SK-N-SH treated with all-trans-retinoic acid at 6 μM for 48 hours (cell line): ENCODE measurements around the gene FETUB.

Experiments used
- ARNTL ChIP-seq: fragments of 450-650 bp; formaldehyde crosslinking; IDR thresholded peaks from 2 replicates; pipeline ENCODE4 v1.5.0; 2020; ENCODE audit warnings: low read depth, mild to moderate bottlenecking, moderate library complexity, borderline replicate concordance
- CREB5 ChIP-seq: fragments of 250-450 bp; sonication (Bioruptor Pico); IDR thresholded peaks from 2 replicates; pipeline ENCODE4 v1.5.1; 2020; ENCODE audit warnings: low read depth, mild to moderate bottlenecking, moderate library complexity
- GLIS3 ChIP-seq: fragments of 250-450 bp; sonication (Bioruptor Pico); IDR thresholded peaks from 2 replicates; pipeline ENCODE4 v1.5.0; 2020; ENCODE audit warnings: mild to moderate bottlenecking, moderate library complexity
- PPARA ChIP-seq: fragments of 250-450 bp; sonication (Bioruptor Pico); IDR thresholded peaks from 2 replicates; pipeline ENCODE4 v1.5.0; 2020; ENCODE audit warnings: mild to moderate bottlenecking, borderline replicate concordance
- TCF4 ChIP-seq: fragments of 250-450 bp; sonication (Bioruptor Pico); IDR thresholded peaks from 2 replicates; pipeline ENCODE4 v1.8.0; 2021; ENCODE audit warnings: mild to moderate bottlenecking, moderate library complexity, borderline replicate concordance
- TSHZ2 ChIP-seq: fragments of 250-450 bp; sonication (Bioruptor Pico); IDR thresholded peaks from 2 replicates; pipeline ENCODE4 v1.5.0; 2020; ENCODE audit warnings: mild to moderate bottlenecking, moderate library complexity
- ZFP3 ChIP-seq: fragments of 250-450 bp; sonication (Bioruptor Pico); IDR thresholded peaks from 2 replicates; pipeline ENCODE4 v1.5.0; 2020; ENCODE audit warnings: mild to moderate bottlenecking, moderate library complexity

- no peak for TF ChIP-seq TSHZ2
- TF ChIP-seq TCF4 (CRISPR knock-in tag) = no peak
- no peak for TF ChIP-seq CREB5 (CRISPR knock-in tag)
- no peak for TF ChIP-seq ZFP3 (CRISPR knock-in tag)
- no peak for TF ChIP-seq GLIS3 (CRISPR knock-in tag)
- TF ChIP-seq ARNTL = no peak
- no peak for TF ChIP-seq PPARA
These were observed 13.8 kb upstream of the FETUB start for GRCh38 chr3:186626254-186626847.
